OCI-LY1 (cell line): Measurements from ENCODE around the gene TMEM143.
"Not testable (repeated sequence)": the region's sequence is repeated elsewhere in the genome, so short reads cannot be mapped to it uniquely, and the experiment has no call there.

Experiments used
- H2AFZ ChIP-seq: fragments of 200-600 bp; sonication (generic), shearing (Covaris generic); 2 replicates; pipeline ENCODE4 v1.6.0; 2014; ENCODE audit warnings: antibody characterized with exemption, mild to moderate bottlenecking, low read length
- H3F3A ChIP-seq: fragments of 200-600 bp; sonication (generic), shearing (Covaris generic); 2 replicates; pipeline ENCODE4 v1.6.0; 2014; ENCODE audit warnings: mild to moderate bottlenecking, antibody characterized with exemption, low read length, moderate library complexity; ENCODE audit not compliant: insufficient read depth
- H3K27ac ChIP-seq: fragments of 200-600 bp; sonication (generic); 2 replicates; pipeline ENCODE4 v1.5.1; 2014; ENCODE audit warnings: low read length, mixed run types, mild to moderate bottlenecking, low read depth; ENCODE audit not compliant: poor library complexity, severe bottlenecking
- H3K27me3 ChIP-seq: fragments of 200-600 bp; sonication (generic); 2 replicates; pipeline ENCODE4 v1.6.0; 2014; ENCODE audit warnings: antibody characterized with exemption, mild to moderate bottlenecking, low read length, moderate library complexity; ENCODE audit not compliant: insufficient read depth
- H3K36me3 ChIP-seq: fragments of 200-600 bp; sonication (generic); 2 replicates; pipeline ENCODE4 v1.6.1; 2014; ENCODE audit warnings: mild to moderate bottlenecking, antibody characterized with exemption, low read length, moderate library complexity, mixed read lengths; ENCODE audit not compliant: insufficient read depth
- H3K4me1 ChIP-seq: fragments of 200-600 bp; sonication (generic); 2 replicates; pipeline ENCODE4 v1.5.1; 2014; ENCODE audit warnings: mild to moderate bottlenecking, low read length, moderate library complexity; ENCODE audit not compliant: insufficient read depth, severe bottlenecking
- H3K4me2 ChIP-seq: fragments of 200-600 bp; sonication (generic), shearing (Covaris generic); 2 replicates; pipeline ENCODE4 v1.6.1; 2014; ENCODE audit warnings: low read length
- H3K4me3 ChIP-seq: fragments of 200-600 bp; sonication (generic); 2 replicates; pipeline ENCODE4 v1.5.1; 2014; ENCODE audit warnings: low read length, low read depth, mild to moderate bottlenecking, mixed read lengths; ENCODE audit not compliant: poor library complexity, severe bottlenecking
- H3K79me2 ChIP-seq: fragments of 200-600 bp; shearing (Covaris generic); 2 replicates; pipeline ENCODE4 v1.6.1; 2016; ENCODE audit warnings: mixed run types, low read length, mixed read lengths; ENCODE audit not compliant: insufficient read depth
- H3K9ac ChIP-seq: fragments of 200-600 bp; sonication (generic), shearing (Covaris generic); 2 replicates; pipeline ENCODE4 v1.6.1; 2014; ENCODE audit warnings: mild to moderate bottlenecking, low read length, mixed read lengths
- H3K9me2 ChIP-seq: fragments of 200-600 bp; sonication (generic), shearing (Covaris generic); 2 replicates; pipeline ENCODE4 v1.6.1; 2014; ENCODE audit warnings: low read depth, mild to moderate bottlenecking, low read length, mixed read lengths
- H3K9me3 ChIP-seq: fragments of 200-600 bp; shearing (Covaris generic); 2 replicates; pipeline ENCODE4 v1.6.1; 2014; ENCODE audit warnings: low read length, mixed read lengths
- H4K20me1 ChIP-seq: fragments of 200-600 bp; sonication (generic), shearing (Covaris generic); 2 replicates; pipeline ENCODE4 v1.6.0; 2016; ENCODE audit warnings: mild to moderate bottlenecking, low read length; ENCODE audit not compliant: insufficient read depth
- CTCF ChIP-seq: fragments of 200-600 bp; sonication (generic), shearing (Covaris generic); IDR thresholded peaks from 2 replicates; pipeline ENCODE4 v1.5.1; 2017; ENCODE audit warnings: mild to moderate bottlenecking, antibody characterized with exemption, low read length, moderate library complexity, mixed read lengths
- EZH2 ChIP-seq: fragments of 200-600 bp; sonication (generic), shearing (Covaris generic); IDR thresholded peaks from 2 replicates; pipeline ENCODE4 v1.8.0; 2017; ENCODE audit warnings: borderline replicate concordance, mixed run types, mild to moderate bottlenecking, antibody characterized with exemption, low read length, moderate library complexity, mixed read lengths

TMEM143 gene

DNA sequence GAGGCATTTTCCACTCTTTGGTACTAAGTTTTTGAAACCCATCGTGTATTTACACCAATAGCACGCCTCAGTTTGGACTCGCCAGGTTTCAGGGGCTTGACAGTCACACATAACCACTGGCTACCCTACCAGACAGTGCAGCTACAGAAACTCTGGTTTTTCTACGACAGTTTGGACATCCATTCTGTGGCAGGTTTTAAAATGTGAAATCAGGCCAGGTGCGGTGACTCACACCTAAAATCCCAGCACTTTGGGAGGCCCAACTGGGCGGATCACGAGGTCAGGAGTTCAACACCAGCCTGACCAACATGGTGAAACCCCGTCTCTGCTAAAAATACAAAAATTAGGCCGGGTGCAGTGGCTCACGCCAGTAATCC is 14.4 kb upstream of the TMEM143 start:
- Histone ChIP-seq H3K9ac (no peak overlapping the region), H3K9me3 (no peaks in the 10 kb centered on the region), H3F3A (no peaks in the 10 kb centered on the region), H3K9me2 (no peaks in the 10 kb centered on the region), H3K4me1 (no peaks in the 10 kb centered on the region), H3K4me2 (no peak overlapping the region), H3K4me3 (no peak overlapping the region), H3K27ac (no peak overlapping the region), H3K27me3 (no peaks in the 10 kb centered on the region), H3K79me2 (no peaks in the 10 kb centered on the region), H3K36me3 (peaks cover 12% of the 10 kb centered on the region; the same call in 1 of the 2 replicates), H2AFZ (no peak overlapping the region), H4K20me1 (no peaks in the 10 kb centered on the region)
- no peak for TF ChIP-seq EZH2
- TF ChIP-seq CTCF: no peak

DNA sequence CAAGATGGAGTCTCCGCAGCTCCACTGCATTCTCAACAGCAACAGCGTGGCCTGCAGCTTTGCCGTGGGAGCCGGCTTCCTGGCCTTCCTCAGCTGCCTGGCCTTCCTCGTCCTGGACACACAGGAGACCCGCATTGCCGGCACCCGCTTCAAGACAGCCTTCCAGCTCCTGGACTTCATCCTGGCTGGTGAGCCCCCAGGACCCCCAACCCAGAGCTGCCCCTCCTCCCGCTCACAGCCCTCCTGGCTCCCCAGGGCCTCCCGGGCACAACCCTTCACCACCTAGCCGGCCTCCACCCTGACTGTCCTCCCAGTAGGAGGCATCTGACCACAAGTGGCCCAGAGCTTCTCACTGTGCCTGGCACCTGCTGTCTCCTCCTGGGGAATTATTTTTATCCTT is 9.8 kb upstream of the TMEM143 start:
- Histone ChIP-seq H3K36me3 (no peaks in the 10 kb centered on the region), H3K9me3 (no peaks in the 10 kb centered on the region), H3K27me3 (no peaks in the 10 kb centered on the region; the same call in 1 of the 2 replicates), H3K4me2 (no peak overlapping the region), H3K4me3 (no peak overlapping the region), H3K4me1 (no peaks in the 10 kb centered on the region), H3K79me2 (no peaks in the 10 kb centered on the region), H3K9ac (no peak overlapping the region), H2AFZ (no peak overlapping the region), H3F3A (no peaks in the 10 kb centered on the region), H4K20me1 (no peaks in the 10 kb centered on the region), H3K27ac (no peak overlapping the region), H3K9me2 (no peaks in the 10 kb centered on the region)
- TF ChIP-seq EZH2 (no peak), CTCF (no peak)

DNA sequence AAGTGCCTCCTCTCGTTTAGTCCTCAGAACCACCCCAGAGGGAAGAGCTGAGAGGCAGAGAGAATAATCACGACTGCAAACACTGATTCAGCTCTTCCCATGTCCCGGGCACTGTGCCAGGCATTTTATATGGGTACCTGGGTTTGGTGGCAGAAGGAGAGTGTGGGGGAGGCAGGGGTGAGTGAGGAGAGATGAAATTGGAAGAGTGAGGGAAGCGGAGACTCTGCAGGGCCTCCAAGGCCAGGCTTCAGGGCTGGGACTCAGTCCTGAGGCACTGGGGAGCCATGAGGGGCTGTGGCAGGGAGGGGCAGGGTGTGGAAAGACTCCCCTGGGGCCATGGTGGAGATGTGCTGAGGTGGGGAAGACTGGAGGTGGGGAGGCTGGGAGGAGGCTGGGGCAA is 9.2 kb upstream of the TMEM143 start:
- H2AFZ ChIP-seq: no peak overlapping the region
- no peaks in the 10 kb centered on the region for H3K4me1 ChIP-seq

DNA sequence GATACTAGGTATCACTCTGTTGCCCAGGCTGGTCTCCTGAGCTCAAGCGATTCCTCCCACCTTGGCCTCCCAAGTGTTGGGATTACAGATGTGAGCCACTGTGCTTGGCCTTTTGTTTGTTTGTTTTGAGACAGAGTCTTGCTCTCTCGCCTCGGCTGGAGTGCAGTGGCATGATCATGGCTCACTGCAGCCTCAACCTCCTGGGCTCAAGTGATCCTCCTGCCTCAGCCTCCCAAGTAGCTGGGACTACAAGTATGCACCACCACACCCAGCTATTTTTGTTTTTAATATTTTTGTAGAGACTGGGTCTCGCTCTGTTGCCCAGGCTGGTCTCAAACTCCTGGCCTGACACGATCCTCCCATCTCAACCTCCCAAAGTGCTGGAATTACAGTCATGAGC is 8.0 kb upstream of the TMEM143 start:
- H3K9me2 ChIP-seq, H3F3A ChIP-seq, H3K27ac ChIP-seq, H3K36me3 ChIP-seq, H3K9ac ChIP-seq, H3K79me2 ChIP-seq, H4K20me1 ChIP-seq, H3K27me3 ChIP-seq, H3K4me2 ChIP-seq, H3K4me3 ChIP-seq, H3K4me1 ChIP-seq, H3K9me3 ChIP-seq, H2AFZ ChIP-seq: not testable (repeated sequence)

More for the DNA sequence above, 9.2 kb upstream of the TMEM143 start:
- Histone ChIP-seq H4K20me1 (no peaks in the 10 kb centered on the region), H3K79me2 (no peaks in the 10 kb centered on the region), H3K4me2 (no peak overlapping the region), H3K27ac (no peak overlapping the region), H3K9me2 (no peaks in the 10 kb centered on the region), H3K9me3 (no peaks in the 10 kb centered on the region), H3K36me3 (no peaks in the 10 kb centered on the region), H3K27me3 (no peaks in the 10 kb centered on the region; the same call in 1 of the 2 replicates), H3K9ac (no peak overlapping the region), H3K4me3 (no peak overlapping the region), H3F3A (no peaks in the 10 kb centered on the region)
- TF ChIP-seq CTCF (no peak), EZH2 (no peak)
